ENCODE measurements around the gene FARP1.

Gene FARP1

GRCh38 chr13:98475522-98475921 lies 332.6 kb downstream of the FARP1 start:
- no peak for DNase-seq

GRCh38 chr13:98476106-98476505 lies 333.2 kb downstream of the FARP1 start:
- no peak for DNase-seq

DNA sequence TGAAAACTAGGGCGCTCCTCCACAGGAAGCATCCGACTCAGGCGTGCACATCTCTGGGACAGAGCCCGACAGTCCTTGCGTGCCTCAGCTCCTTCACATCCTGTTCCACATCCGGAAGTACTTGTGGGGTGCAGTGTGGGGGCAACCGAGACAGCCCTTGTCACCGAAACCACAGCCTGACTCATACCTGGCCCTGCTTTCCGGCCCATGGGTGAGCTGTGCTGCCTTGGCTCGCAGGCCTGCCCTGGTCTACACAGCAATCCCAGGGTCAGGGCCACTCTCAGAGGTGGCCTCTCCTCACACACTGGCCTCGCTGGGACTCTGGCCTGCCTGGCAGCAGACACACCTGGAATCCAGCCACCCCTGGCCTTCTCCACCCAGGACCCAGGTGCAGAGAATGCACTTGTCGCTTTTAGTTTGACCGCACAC lies 333.7 kb downstream of the FARP1 start:
- no peak for DNase-seq

DNA sequence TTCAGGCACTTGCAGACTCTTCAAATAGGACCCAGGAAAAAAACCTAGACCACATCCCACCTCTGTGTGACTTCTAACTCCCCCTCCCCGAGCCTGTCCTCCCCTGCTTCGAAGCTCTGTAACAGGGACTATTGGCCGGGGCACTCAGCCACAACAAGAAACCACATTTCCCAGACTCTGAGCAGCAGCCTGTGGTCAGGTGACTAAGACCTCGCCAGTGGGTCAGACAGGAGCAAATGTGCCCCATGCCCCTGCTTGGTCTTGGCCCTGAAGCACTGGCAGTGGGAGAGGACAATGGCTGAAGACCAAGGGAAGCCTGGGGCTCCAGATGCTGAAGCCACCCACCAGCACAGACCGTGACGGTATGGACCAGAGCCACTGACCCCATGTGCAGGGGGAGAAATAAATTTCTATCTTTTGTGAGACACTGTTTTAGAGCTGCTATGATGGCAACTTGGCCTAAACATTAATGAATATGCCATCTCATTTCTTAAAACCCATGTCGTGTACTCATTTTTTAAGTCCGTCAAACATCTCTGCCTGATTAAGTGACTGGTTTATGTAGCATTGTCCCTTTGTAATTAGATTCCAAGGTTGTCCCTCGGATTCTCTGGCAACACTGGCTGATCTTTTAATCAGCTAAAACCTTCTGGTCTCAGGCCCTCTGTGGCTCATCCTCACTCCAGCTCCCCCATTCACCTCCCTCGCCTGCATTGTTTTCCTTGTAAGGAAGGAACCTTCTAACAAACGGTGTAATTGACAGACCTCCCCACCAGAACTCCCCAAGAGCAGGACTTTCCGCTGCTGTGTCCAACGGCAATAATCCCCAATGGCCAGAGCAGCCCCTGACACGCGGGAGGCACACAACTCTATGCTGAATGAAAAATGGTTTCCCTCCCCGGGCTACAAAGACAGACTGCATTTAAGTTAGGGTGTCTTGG lies 335.6 kb downstream of the FARP1 start:
- DNase-seq, result no peak

DNA sequence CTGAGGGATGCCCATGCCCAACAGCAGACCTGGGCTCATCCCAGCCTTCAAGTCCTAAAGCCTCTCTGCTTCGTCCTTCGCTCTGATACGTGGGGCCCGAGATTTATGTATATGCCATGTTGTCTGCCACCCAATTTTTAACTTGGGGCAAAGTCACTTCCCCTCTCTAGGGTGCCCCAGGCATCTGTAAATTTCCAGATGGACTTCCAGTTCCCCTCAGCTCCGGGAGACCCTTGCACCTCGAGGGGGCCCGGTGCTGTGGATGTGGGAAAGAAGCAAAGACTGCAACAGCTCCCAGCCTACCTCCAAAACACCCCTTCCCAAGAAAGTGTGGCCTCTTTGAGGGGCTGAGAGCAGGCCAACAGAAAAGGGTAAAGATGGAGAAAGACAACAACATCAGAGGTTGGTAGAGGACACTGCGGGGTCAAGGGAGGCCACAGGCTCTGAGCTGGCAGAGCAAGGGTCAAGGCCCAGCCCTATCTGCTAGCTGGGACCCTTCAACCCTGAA lies 336.7 kb downstream of the FARP1 start:
- DNase-seq, result no peak

GRCh38 chr13:98480915-98481877 lies 338.3 kb downstream of the FARP1 start:
- no peak for DNase-seq

- no peak for DNase-seq
Measured at GRCh38 chr13:98482476-98483444, 339.9 kb downstream of the FARP1 start.

DNA sequence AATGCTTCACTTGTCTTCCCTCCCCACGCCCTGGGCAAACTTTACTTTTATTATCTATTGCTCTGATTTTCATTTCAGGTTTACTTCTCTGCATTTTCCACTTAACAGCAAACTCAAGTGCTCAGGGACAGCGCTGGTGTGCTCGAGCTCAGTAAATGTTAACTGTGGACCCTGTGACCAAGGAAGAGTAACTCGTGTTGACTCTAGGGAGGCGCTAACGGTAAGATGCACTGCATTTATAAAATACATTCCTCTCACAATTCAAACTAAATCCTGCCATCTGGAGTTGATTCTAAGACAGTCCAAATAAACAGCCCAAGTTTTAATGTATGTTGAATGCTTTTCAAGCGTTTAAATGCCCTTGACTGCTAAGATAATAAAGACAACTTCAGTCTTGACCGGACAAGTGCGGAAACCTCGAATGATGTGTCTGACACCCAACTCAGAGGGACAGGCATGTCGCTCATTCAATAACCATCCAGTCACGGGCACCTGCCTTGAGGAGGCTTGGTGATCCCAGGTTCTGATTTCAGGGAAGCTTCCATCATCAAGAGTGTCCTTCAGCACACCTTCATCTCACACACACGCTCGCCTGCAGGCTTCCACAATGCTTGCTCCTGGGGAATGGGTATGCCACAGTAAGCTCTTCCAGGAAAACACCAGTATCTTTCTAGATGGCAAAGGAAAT lies 340.9 kb downstream of the FARP1 start:
- no peak for DNase-seq

- no peak for DNase-seq
Measured at GRCh38 chr13:98484289-98485219, 341.7 kb downstream of the FARP1 start.

GRCh38 chr13:98485561-98485960 lies 342.7 kb downstream of the FARP1 start:
- DNase-seq, result no peak

DNA sequence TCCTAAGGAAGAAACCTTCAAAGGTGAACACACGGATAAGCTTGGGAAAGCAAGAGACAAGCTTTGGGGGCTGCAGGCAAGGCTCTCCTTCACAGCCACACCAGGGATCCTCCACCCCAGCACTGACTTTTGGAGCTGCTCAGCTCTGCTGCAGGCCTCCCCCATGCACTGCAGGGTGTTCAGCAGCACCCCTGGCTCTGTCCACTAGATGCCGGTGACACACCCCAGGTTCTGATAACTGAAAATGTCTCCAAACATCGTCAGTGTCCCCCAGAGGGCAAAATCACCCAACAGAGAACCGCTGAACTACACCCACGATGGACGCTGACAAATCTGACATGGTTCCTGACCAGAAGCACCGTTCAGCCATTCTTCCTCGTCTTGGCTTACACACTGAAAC lies 343.5 kb downstream of the FARP1 start:
- DNase-seq, result no peak

GRCh38 chr13:98487016-98487415 lies 344.1 kb downstream of the FARP1 start:
- no peak for DNase-seq

DNA sequence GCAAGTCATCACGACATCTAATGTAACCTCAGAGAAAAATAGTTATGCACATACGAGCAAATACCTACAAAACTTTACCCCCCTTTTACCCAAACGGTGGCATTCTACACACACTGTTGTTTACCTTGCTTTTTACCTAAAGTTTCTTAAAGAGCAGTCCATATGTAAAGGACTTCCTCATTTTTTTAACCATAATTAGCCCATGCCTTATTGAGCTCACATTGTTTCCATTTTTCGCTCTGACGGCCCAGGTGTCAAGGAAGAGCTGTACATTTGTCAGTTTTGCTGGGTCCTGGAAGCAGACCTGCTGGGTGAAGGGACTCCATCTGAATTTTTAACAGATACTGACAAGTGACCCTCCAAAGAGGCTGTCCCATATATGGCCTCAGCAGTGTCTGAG lies 344.6 kb downstream of the FARP1 start:
- no peak for DNase-seq

- no peak for DNase-seq
Measured at GRCh38 chr13:98488736-98489135, 345.8 kb downstream of the FARP1 start.

DNA sequence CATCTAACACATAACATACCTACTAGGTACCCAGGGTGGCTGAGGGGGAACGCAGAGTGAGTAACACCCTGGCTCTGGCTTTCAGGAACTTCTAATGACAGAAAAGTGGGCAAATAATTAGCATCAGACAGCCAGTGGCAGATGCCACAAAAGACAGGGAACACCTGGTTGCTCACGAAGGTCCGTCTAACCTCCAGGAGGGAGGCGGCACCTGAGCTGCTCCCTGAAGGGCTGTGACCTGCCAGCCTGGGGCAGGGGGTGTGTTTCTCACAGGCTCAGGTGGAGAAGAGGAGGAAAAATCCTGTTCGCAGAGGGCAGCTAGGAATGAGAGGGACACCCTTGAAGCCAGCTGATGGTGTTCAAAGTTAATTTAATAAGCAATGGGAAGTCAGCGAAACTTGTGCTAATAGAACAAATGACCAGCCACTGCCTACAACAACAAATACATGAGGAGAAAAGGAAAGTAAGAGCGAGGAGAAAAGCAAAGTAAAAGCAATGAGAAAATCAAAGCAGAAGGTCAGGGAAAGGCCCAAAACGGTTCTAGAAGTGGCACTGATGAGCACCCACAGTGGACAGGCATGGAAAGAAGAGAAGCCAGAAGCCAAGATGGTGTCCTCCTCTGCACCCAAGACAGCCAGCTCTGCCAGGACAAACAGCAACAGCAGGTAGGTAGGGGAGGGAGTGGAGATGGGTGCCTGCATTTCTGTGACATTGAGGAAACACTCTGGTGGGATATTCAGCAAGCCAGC lies 346.7 kb downstream of the FARP1 start:
- no peak for DNase-seq

DNA sequence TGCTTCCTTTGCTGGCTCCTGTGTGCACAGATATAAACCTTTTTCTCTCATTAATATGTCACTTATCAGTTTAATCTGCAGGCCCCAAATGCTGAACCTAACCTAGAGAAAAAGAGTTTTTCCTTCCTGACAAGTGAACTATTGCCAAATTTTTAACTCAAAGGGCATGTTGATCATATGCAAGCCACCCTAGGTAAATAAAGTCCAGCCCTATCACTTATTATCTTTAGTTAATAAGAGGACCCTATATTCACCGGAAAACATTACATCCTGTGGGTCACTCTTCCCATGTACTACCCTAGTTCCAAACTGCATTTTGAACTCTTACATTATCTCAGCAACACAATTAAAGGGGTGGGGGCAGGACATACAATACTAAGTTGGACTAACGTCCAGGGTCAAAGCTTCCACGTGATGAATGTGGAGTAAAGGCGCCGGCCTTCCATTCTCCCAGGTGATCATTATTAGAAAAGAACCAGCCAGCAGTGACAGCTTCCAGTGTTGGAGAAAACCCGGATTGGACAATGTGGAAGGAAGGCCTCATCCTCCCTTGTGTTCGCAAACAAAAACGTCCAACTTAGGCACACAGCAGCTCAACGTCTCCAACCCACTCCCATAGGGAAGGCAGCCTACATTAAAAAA lies 347.4 kb downstream of the FARP1 start:
- no peak for DNase-seq

DNA sequence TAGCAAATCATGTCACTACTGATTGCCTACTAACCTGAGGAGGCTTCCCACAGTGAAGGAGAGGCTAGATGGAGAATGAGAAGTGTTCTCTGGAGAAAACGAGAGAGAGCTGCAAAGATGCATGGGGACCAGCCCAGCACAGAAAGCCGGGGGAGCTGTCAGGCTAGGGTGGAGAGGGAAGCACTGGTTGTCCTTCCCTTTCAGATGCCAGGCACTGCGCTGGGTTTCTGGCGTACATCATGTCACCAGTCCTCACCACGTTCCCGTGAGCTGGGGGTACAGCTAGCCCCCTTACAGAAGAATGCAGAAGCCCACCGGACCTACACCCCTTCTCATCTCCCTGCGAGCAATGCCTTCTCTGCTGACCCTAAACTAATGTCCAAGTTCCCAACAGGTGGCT lies 348.0 kb downstream of the FARP1 start:
- DNase-seq, result no peak

DNA sequence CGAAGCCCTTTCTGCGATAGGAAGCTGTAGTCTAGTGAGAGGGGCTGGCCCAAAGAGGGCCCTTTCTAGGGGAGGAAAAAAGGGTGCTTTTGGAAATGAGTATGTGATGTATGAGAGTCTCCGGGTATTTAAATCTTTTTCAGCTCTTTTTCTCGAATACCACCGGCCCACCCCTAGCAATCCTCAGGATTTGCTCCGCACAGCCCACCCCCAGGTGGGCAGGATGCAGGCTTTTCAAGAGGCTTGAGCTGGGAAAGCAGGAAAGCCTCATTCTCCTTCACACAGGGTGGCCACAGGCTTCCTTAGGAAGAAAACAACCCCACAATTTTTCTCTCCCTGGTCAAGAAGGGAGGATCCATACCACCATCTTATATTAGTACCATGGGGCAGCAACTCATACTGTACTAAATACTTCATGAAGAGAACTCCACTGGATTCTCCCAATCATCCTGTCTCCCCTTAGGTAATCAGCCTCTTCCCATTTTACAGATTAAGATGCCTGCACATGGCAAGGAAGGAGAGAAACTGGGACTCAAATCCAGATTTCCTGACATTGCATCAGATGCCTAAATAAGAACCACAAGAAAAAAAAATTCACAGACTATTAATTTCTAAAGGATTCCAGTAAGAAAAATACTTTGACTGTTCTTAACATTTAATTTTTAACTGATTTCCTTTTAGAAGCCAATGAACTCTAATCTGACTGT lies 349.6 kb downstream of the FARP1 start:
- no peak for DNase-seq
